K562 (cell line): ENCODE measurements around the gene RPL18A. TPM values are rescaled to one million over a fixed set of nuclear protein-coding genes. Genes with fewer than 3 reads are reported as not detected.

ENCODE experiments used
- ATAC-seq: fragments of 200-7000 bp; cut with Tn5 transposase; 3 replicates; pipeline ENCODE4 v1.9.1; 2020; ENCODE audit warnings: moderate library complexity
- BruUV-seq: library from RNA; stranded (reverse); fragments of 400-500 nt; replicated peaks from 2 replicates; lab custom pipeline; 2021; lab: Mats Ljungman, UMichigan
- CTCF ChIA-PET: fragments of 300-600 bp; formaldehyde crosslinking; extraction: SDS; loops from one replicate; lab custom pipeline; 2021; ENCODE audit warnings: low intra/inter-chr PET ratio; lab: Yijun Ruan, JAX
- POLR2A ChIA-PET: fragments of 300-600, 350-650 bp; sonication (Branson Sonifier 250); formaldehyde crosslinking; extraction: SDS; loops from one replicate; lab custom pipeline; 2021; ENCODE audit warnings: antibody characterized with exemption, inconsistent platforms; lab: Yijun Ruan, JAX
- DNase-seq, 4 experiments: peaks; one replicate each; pipeline versions ENCODE4 v3.0.0 to v3.0.0-alpha.2; 2011 to 2018; ENCODE audit warnings: low spot score in 3 of 4, mixed read lengths in 3 of 4; ENCODE audit errors: extremely low read depth in 1 of 4
- FAIRE-seq: peaks from 2 replicates; lab custom pipeline; 2011; peaks lifted over from hg19 to GRCh38; lab: Jason Lieb, UNC
- H2AFZ ChIP-seq: 2 replicates; pipeline ENCODE4 v1.6.0; 2011; ENCODE audit warnings: low read depth, low read length, control low read depth, inconsistent platforms
- H3K27ac ChIP-seq: fragments of 200-600 bp; 3 replicates; pipeline ENCODE4 v1.8.0; 2011; ENCODE audit warnings: low read depth, mild to moderate bottlenecking, control low read depth, inconsistent platforms, low read length, moderate library complexity, mixed read lengths; ENCODE audit errors: extremely low read depth
- H3K27me3 ChIP-seq, 2 experiments: fragments of 300-600 bp in 1 of 2; 2 replicates in 1 of 2; 3 replicates in 1 of 2; pipeline versions ENCODE4 v1.6.0 to v1.8.0; 2011; ENCODE audit warnings: inconsistent platforms in 2 of 2, low read length in 2 of 2, mild to moderate bottlenecking in 1 of 2, mixed read lengths in 1 of 2, moderate library complexity in 1 of 2; ENCODE audit not compliant: control insufficient read depth in 2 of 2, insufficient read depth in 2 of 2
- H3K36me3 ChIP-seq: fragments of 300-600 bp; 3 replicates; pipeline ENCODE4 v1.8.0; 2011; ENCODE audit warnings: mild to moderate bottlenecking, low read length, inconsistent platforms; ENCODE audit not compliant: control insufficient read depth, insufficient read depth
- H3K4me1 ChIP-seq, 2 experiments: fragments of 200-600 bp in 1 of 2; replicated peaks in 1 of 2; 2 replicates in 1 of 2; 3 replicates in 1 of 2; pipeline versions ENCODE4 v1.5.1 to v1.8.0; 2011; ENCODE audit warnings: inconsistent platforms in 2 of 2, low read length in 2 of 2, mild to moderate bottlenecking in 1 of 2, mixed read lengths in 1 of 2, moderate library complexity in 1 of 2; ENCODE audit not compliant: control insufficient read depth in 2 of 2, insufficient read depth in 2 of 2
- H3K4me2 ChIP-seq: 2 replicates; pipeline ENCODE4 v1.6.1; 2011; ENCODE audit warnings: low read length, control low read depth, inconsistent platforms, mixed read lengths; ENCODE audit not compliant: insufficient read depth
- H3K4me3 ChIP-seq: fragments of 200-600 bp; sonication (generic), shearing (Covaris generic); 2 replicates; pipeline ENCODE4 v1.5.1; 2016; ENCODE audit warnings: control low read depth, inconsistent platforms
- H3K79me2 ChIP-seq: fragments of 200-600 bp; 3 replicates; pipeline ENCODE4 v1.8.0; 2011; ENCODE audit warnings: low read length, inconsistent platforms; ENCODE audit not compliant: control insufficient read depth, insufficient read depth
- H3K9ac ChIP-seq, 2 experiments: 2 replicates each; pipeline versions ENCODE4 v1.6.0 to v1.6.1; 2011; ENCODE audit warnings: low read depth in 2 of 2, low read length in 2 of 2, control low read depth in 1 of 2, inconsistent platforms in 1 of 2, mild to moderate bottlenecking in 1 of 2, mixed read lengths in 1 of 2; ENCODE audit not compliant: insufficient read depth in 1 of 2
- H3K9me1 ChIP-seq: one replicate; pipeline ENCODE4 v1.6.0; 2011; ENCODE audit warnings: inconsistent platforms, mild to moderate bottlenecking, low read length, moderate library complexity; ENCODE audit not compliant: control insufficient read depth, insufficient read depth
- H3K9me3 ChIP-seq: replicated peaks from 2 replicates; pipeline ENCODE4 v1.5.1; 2011; ENCODE audit warnings: low read depth, low read length, inconsistent platforms; ENCODE audit not compliant: control insufficient read depth, insufficient read depth
- H4K20me1 ChIP-seq: replicated peaks from 2 replicates; pipeline ENCODE4 v1.6.1; 2011; ENCODE audit warnings: low read length, inconsistent platforms, mixed read lengths; ENCODE audit not compliant: control insufficient read depth, insufficient read depth
- DMBX1 ChIP-seq: fragments of 250-450 bp; sonication (Bioruptor Pico); IDR thresholded peaks from 2 replicates; pipeline ENCODE4 v1.8.0; 2022; ENCODE audit warnings: inconsistent platforms, mild to moderate bottlenecking, moderate library complexity, borderline replicate concordance
- FUS ChIP-seq: fragments of 200-400 bp; formaldehyde crosslinking; optimal IDR thresholded peaks from 2 replicates; pipeline ENCODE3; 2017; ENCODE audit warnings: low read depth, low read length
- HOMEZ ChIP-seq: fragments of 250-450 bp; sonication (Bioruptor Pico); IDR thresholded peaks from 2 replicates; pipeline ENCODE4 v1.4.0; 2020; ENCODE audit warnings: mild to moderate bottlenecking, moderate library complexity
- NELFE ChIP-seq: IDR thresholded peaks from 2 replicates; pipeline ENCODE4 v1.6.1; 2011; ENCODE audit warnings: mild to moderate bottlenecking; ENCODE audit not compliant: insufficient read depth, insufficient read length
- POLR3G ChIP-seq: IDR thresholded peaks from 2 replicates; pipeline ENCODE4 v1.6.1; 2011; ENCODE audit not compliant: insufficient read length, insufficient replicate concordance; ENCODE audit errors: extremely low read depth
- SETDB1 ChIP-seq: IDR thresholded peaks from one replicate; pipeline ENCODE4 v1.6.1; 2012; ENCODE audit warnings: low read length, control low read depth, inconsistent platforms
- TRIM25 ChIP-seq: fragments of 450-650 bp; IDR thresholded peaks from 2 replicates; pipeline ENCODE4 v1.7.0; 2016; ENCODE audit warnings: borderline replicate concordance
- TSHZ1 ChIP-seq: fragments of 250-450 bp; sonication (Bioruptor Pico); IDR thresholded peaks from 2 replicates; pipeline ENCODE4 v1.4.0; 2020; ENCODE audit warnings: mild to moderate bottlenecking, moderate library complexity
- WHSC1 ChIP-seq: IDR thresholded peaks from one replicate; pipeline ENCODE4 v1.6.1; 2012; ENCODE audit warnings: low read length, control low read depth, inconsistent platforms
- ZBTB8A ChIP-seq: fragments of 450-650 bp; IDR thresholded peaks from 2 replicates; pipeline ENCODE4 v1.6.1; 2018; ENCODE audit warnings: mild to moderate bottlenecking, moderate library complexity; ENCODE audit not compliant: partially characterized antibody
- ZNF561 ChIP-seq: fragments of 450-650 bp; formaldehyde crosslinking; conservative IDR thresholded peaks from 2 replicates; pipeline ENCODE4 v1.4.0; 2020; ENCODE audit warnings: mild to moderate bottlenecking, moderate library complexity
- ZNF584 ChIP-seq: fragments of 200-800 bp; sonication (Bioruptor generic); IDR thresholded peaks from 2 replicates; pipeline ENCODE4 v1.6.1; 2016; ENCODE audit warnings: low read depth, mild to moderate bottlenecking, missing genetic modification characterization, missing compliant biosample characterization
- ZNF644 ChIP-seq: fragments of 200-800 bp; sonication (Bioruptor generic); IDR thresholded peaks from 2 replicates; pipeline ENCODE4 v1.6.1; 2016; ENCODE audit warnings: low read depth, missing genetic modification characterization, missing compliant biosample characterization
- WGBS: fragments of 100-300 bp; shearing (Covaris generic); methylation state at CpG from one replicate; pipeline ENCODE4 v1.1.6; 2016; ENCODE audit warnings: low coverage, mixed read lengths; ENCODE audit not compliant: insufficient coverage; ENCODE audit errors: missing lambda C conversion rate; 5-methylcytosine and 5-hydroxymethylcytosine counted together
- in situ Hi-C: fragments of 300-500 bp; cut with MboI; formaldehyde crosslinking; loops from 4 replicates; pipeline ENCODE4 v1.15.0; 2018; ENCODE audit warnings: inconsistent platforms, mixed read lengths
- intact Hi-C: fragments of 100-400 bp; cut with micrococcal nuclease; formaldehyde crosslinking; loops from 2 replicates; pipeline ENCODE4 v1.14.2; 2022
- polyA plus RNA-seq, 8 experiments: library from polyadenylated mRNA; depleted of rRNA in 4 of 8; stranded (reverse) in 5 of 8; unstranded in 3 of 8; fragments of >200 nt; fragmentation: Nextera tagmentation in 2 of 8; fragmentation: Illumina TruSeq in 1 of 8; extraction: Ambion mirVana in 2 of 8; extraction: Trizol in 1 of 8; gene quantifications; 2 replicates each; pipeline versions ENCODE4 v1.2.1 to v1.2.3, GENCODE V29; 2011 to 2014; ENCODE audit warnings: inconsistent platforms in 1 of 8, missing spikeins in 1 of 8
- total RNA-seq, 7 experiments: library from RNA; depleted of rRNA in 6 of 7; stranded (reverse); fragments of >200 nt in 6 of 7; fragmentation: Illumina TruSeq in 2 of 7; extraction: Trizol in 2 of 7; gene quantifications; 2 replicates each; pipeline versions ENCODE4 v1.2.1 to v1.2.3, GENCODE V29; 2011 to 2021; ENCODE audit warnings: low replicate concordance in 1 of 7
- TF ChIP-seq, protein P1 (sequence below): IDR thresholded peaks from 3 replicates; pipeline ENCODE4 v1.6.1; 2011; ENCODE audit warnings: borderline replicate concordance, mild to moderate bottlenecking; ENCODE audit not compliant: insufficient read length, insufficient read depth

Gene RPL18A
- total and polyA plus RNA-seq, 9 of the 15 experiments (the other 6 are each of a cell fraction or from before 2014, with no cell fraction given) = 626 to 2,882 (median 1,895) TPM

- no peak for TF ChIP-seq ZBTB8A
- no peak for TF ChIP-seq ZNF584
- TF ChIP-seq, protein P1, sequence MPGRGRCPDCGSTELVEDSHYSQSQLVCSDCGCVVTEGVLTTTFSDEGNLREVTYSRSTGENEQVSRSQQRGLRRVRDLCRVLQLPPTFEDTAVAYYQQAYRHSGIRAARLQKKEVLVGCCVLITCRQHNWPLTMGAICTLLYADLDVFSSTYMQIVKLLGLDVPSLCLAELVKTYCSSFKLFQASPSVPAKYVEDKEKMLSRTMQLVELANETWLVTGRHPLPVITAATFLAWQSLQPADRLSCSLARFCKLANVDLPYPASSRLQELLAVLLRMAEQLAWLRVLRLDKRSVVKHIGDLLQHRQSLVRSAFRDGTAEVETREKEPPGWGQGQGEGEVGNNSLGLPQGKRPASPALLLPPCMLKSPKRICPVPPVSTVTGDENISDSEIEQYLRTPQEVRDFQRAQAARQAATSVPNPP = no peak
- no peak for TF ChIP-seq FUS
- TF ChIP-seq NELFE = no peak
- TF ChIP-seq, all 486 proteins: peak for 2
These were observed 34.1 kb downstream of the RPL18A start (continued) for GRCh38 chr19:17893766-17894165.

DNA sequence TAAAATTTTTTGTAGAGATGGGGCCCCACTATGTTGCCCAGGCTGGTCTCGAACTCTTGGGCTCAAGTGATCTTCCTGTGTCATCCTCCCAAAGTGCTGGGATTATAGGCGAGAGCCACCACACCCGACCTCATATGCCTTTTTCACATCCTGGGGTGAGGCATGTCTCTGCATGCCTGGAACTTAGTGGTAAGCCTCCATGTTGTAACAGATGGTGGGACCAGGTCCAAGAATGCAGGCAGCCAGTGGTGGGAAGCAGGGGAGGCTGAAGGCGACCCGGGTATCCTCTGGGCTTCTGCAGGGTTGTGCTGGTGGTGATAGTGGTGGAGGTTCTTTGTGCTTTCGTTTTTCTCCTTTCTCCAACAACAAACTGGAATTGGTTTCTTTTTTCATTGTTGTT lies 43.0 kb downstream of the RPL18A start:
- POLR2A ChIA-PET = no interaction called here
- TF ChIP-seq TRIM25 (no peak), ZNF644 (tag) (no peak), HOMEZ (no peak), TSHZ1 (no peak), WHSC1 (no peak), SETDB1 (no peak), DMBX1 (CRISPR knock-in tag) (no peak), ZNF561 (CRISPR knock-in tag) (no peak), POLR3G (no peak)

More for the DNA sequence above, 43.0 kb downstream of the RPL18A start:
- H3K9me3 ChIP-seq = peaks cover under 1% of the 10 kb centered on the region; the same call in 1 of the 2 replicates
- no peaks in the 10 kb centered on the region for H3K36me3 ChIP-seq
- H3K27ac ChIP-seq = no peak overlapping the region
- no peaks in the 10 kb centered on the region for H3K9me1 ChIP-seq
- H3K27me3 ChIP-seq = peaks cover 8 to 25% of the 10 kb centered on the region in 2 experiments
- no peak overlapping the region for H3K4me3 ChIP-seq
- no peak overlapping the region for H2AFZ ChIP-seq
- FAIRE-seq (no peak), DNase-seq (no peak), ATAC-seq (no peak)
- no peaks in the 10 kb centered on the region for H4K20me1 ChIP-seq
- no peak overlapping the region for H3K9ac ChIP-seq
- WGBS = 1% methylated on average over 6 of the region's 6 CpGs
- CTCF ChIA-PET = no interaction called here
- H3K4me2 ChIP-seq = no peak overlapping the region
- H3K4me1 ChIP-seq = no peaks in the 10 kb centered on the region
- in situ Hi-C loops (no loop called here), intact Hi-C loops (no loop called here)
- no peaks in the 10 kb centered on the region for H3K79me2 ChIP-seq
- BruUV-seq = no TSS peak
